Hematopoietic multipotent progenitor cell treated with erythropoietin and hydrocortisone succinate and interleukin-3 and kit ligand, for 15 days (in vitro differentiated cells): Measurements from ENCODE around the gene FBP1.
"Not testable (repeated sequence)": the region's sequence is repeated elsewhere in the genome, so short reads cannot be mapped to it uniquely, and the experiment has no call there.

ENCODE experiments used
- DNase-seq: peaks from one replicate; pipeline ENCODE4 v3.0.0-alpha.2; 2015; ENCODE audit warnings: low spot score

FBP1 gene

GRCh38 chr9:94613003-94613402, 26.3 kb downstream of the FBP1 start:
- no peak for DNase-seq

GRCh38 chr9:94612071-94612470, 27.2 kb downstream of the FBP1 start:
- DNase-seq = no peak

- no peak for DNase-seq
Observed at GRCh38 chr9:94611638-94612068, 27.7 kb downstream of the FBP1 start.

GRCh38 chr9:94610181-94610606, 29.1 kb downstream of the FBP1 start:
- DNase-seq = no peak

- DNase-seq = no peak
Observed at GRCh38 chr9:94607423-94607691, 32.0 kb downstream of the FBP1 start.

- DNase-seq = no peak
Observed at GRCh38 chr9:94606646-94607422, 32.5 kb downstream of the FBP1 start.

GRCh38 chr9:94603259-94604160, 35.8 kb downstream of the FBP1 start:
- DNase-seq = peak; percentile 44

GRCh38 chr9:94602666-94603065, 36.7 kb downstream of the FBP1 start:
- no peak for DNase-seq

GRCh38 chr9:94600715-94601114, 38.6 kb downstream of the FBP1 start:
- no peak for DNase-seq

- DNase-seq = no peak
Observed at GRCh38 chr9:94600258-94600657, 39.1 kb downstream of the FBP1 start.

- DNase-seq = no peak
Observed at GRCh38 chr9:94599102-94599501, 40.2 kb downstream of the FBP1 start.

GRCh38 chr9:94593459-94594345, 45.6 kb downstream of the FBP1 start, which contains the start of gene FBP2:
Gene FBP2, minus strand, starts transcription at chr9:94593824. Its CDS starts 98 bp downstream, at chr9:94593726.
- DNase-seq = no peak

- DNase-seq = not testable (repeated sequence)
Observed at GRCh38 chr9:94592683-94593082, 46.6 kb downstream of the FBP1 start.

GRCh38 chr9:94591876-94592275, 47.4 kb downstream of the FBP1 start:
- DNase-seq = no peak

GRCh38 chr9:94591046-94591545, 48.2 kb downstream of the FBP1 start:
- DNase-seq = not testable (repeated sequence)

GRCh38 chr9:94588681-94589080, 50.6 kb downstream of the FBP1 start:
- no peak for DNase-seq

- no peak for DNase-seq
Observed at GRCh38 chr9:94586814-94587213, 52.5 kb downstream of the FBP1 start.

GRCh38 chr9:94586316-94586715, 53.0 kb downstream of the FBP1 start:
- DNase-seq = no peak

GRCh38 chr9:94584555-94584954, 54.8 kb downstream of the FBP1 start:
- no peak for DNase-seq

- no peak for DNase-seq
Observed at GRCh38 chr9:94581728-94582127, 57.6 kb downstream of the FBP1 start.

- no peak for DNase-seq
Observed at GRCh38 chr9:94577571-94577970, 61.7 kb downstream of the FBP1 start.

GRCh38 chr9:94577036-94577435, 62.3 kb downstream of the FBP1 start:
- DNase-seq = no peak
